Uterus (tissue), 2 donors: ENCODE data around the gene FLRT3.

Source experiments
- POLR2A ChIP-seq, 2 donors: fragments of 450-650 bp; IDR thresholded peaks; one replicate each; pipeline ENCODE4 v1.6.1; 2016; ENCODE audit warnings: antibody characterized with exemption in 2 of 2, mild to moderate bottlenecking in 1 of 2, moderate library complexity in 1 of 2
- TF ChIP-seq, protein P1 (sequence below), 4 experiments: fragments of 200-600 bp in 2 of 4; fragments of 450-650 bp in 2 of 4; sonication (generic) in 2 of 4; IDR thresholded peaks; one replicate each; pipeline ENCODE4 v1.5.1; 2016 to 2019; ENCODE audit warnings: antibody characterized with exemption in 4 of 4, mild to moderate bottlenecking in 2 of 4, moderate library complexity in 1 of 4

DNA sequence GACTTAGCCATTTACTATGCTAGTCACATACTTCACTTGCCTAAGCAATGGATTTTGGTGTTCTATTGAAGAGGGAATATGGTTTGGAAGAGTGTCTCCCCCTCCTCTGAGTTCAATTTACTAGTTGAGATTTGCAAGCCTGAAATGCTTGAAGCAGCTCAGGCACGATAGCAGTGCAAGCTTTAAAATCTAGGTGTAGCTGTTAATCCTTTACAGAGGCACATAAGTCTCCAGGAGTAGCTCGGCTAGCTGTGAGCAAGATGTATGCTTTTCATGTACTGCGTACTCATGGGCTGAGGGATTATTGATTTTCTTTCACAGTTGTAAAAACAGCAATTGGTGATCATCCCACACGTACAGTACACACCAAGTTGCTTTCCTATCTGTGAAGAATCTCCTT, 726 bp downstream of the FLRT3 start:
- no peak for TF ChIP-seq POLR2A (IDR thresholded peaks at IDR 0.05)
- TF ChIP-seq, protein P1, sequence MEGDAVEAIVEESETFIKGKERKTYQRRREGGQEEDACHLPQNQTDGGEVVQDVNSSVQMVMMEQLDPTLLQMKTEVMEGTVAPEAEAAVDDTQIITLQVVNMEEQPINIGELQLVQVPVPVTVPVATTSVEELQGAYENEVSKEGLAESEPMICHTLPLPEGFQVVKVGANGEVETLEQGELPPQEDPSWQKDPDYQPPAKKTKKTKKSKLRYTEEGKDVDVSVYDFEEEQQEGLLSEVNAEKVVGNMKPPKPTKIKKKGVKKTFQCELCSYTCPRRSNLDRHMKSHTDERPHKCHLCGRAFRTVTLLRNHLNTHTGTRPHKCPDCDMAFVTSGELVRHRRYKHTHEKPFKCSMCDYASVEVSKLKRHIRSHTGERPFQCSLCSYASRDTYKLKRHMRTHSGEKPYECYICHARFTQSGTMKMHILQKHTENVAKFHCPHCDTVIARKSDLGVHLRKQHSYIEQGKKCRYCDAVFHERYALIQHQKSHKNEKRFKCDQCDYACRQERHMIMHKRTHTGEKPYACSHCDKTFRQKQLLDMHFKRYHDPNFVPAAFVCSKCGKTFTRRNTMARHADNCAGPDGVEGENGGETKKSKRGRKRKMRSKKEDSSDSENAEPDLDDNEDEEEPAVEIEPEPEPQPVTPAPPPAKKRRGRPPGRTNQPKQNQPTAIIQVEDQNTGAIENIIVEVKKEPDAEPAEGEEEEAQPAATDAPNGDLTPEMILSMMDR (IDR thresholded peaks at IDR 0.05), result no peak
